Endothelial cell of umbilical vein (primary cell): ENCODE data around the gene TMEM145. TPM values are rescaled to one million over a fixed set of nuclear protein-coding genes. Genes with fewer than 3 reads are reported as not detected.

Experiments used
- BruUV-seq: library from RNA; stranded (reverse); fragments of 400-500 nt; replicated peaks from 2 replicates; lab custom pipeline; 2021; lab: Mats Ljungman, UMichigan
- CTCF ChIA-PET: fragments of 300-600, 350-600 bp; sonication (Branson Sonifier 250); formaldehyde crosslinking; loops from one replicate; lab custom pipeline; 2021; ENCODE audit warnings: antibody characterized with exemption, inconsistent platforms; lab: Charles Lee
- POLR2A ChIA-PET: fragments of 300-600, 350-600 bp; sonication (Branson Sonifier 250); formaldehyde crosslinking; loops from one replicate; lab custom pipeline; 2021; ENCODE audit warnings: antibody characterized with exemption, inconsistent platforms; lab: Charles Lee
- DNase-seq: peaks from one replicate; pipeline ENCODE4 v3.0.0-alpha.2; 2011; ENCODE audit warnings: low read depth, low spot score
- FAIRE-seq: peaks from 2 replicates; lab custom pipeline; 2011; peaks lifted over from hg19 to GRCh38; lab: Jason Lieb, UNC
- H2AFZ ChIP-seq: 2 replicates; pipeline ENCODE4 v1.6.0; 2012; ENCODE audit warnings: low read depth, low read length, control low read depth, inconsistent platforms
- H3K27ac ChIP-seq: 2 replicates; pipeline ENCODE4 v1.5.1; 2011; ENCODE audit warnings: low read depth, mild to moderate bottlenecking, control low read depth, low read length, moderate library complexity; ENCODE audit not compliant: insufficient read depth
- H3K27me3 ChIP-seq, 2 experiments: 2 replicates each; pipeline versions ENCODE4 v1.6.0 to v1.6.1; 2011; ENCODE audit warnings: low read length in 2 of 2, mixed read lengths in 1 of 2; ENCODE audit not compliant: control insufficient read depth in 2 of 2, insufficient read depth in 2 of 2
- H3K36me3 ChIP-seq, 2 experiments: 2 replicates in 1 of 2; 3 replicates in 1 of 2; pipeline ENCODE4 v1.5.1; 2011; ENCODE audit warnings: low read length in 2 of 2, mild to moderate bottlenecking in 1 of 2, moderate library complexity in 1 of 2; ENCODE audit not compliant: control insufficient read depth in 2 of 2, insufficient read depth in 2 of 2; ENCODE audit errors: extremely low read depth in 1 of 2
- H3K4me1 ChIP-seq: 3 replicates; pipeline ENCODE4 v1.5.1; 2011; ENCODE audit warnings: mild to moderate bottlenecking, low read length; ENCODE audit not compliant: control insufficient read depth, insufficient read depth; ENCODE audit errors: extremely low read depth
- H3K4me2 ChIP-seq: 2 replicates; pipeline ENCODE4 v1.6.1; 2011; ENCODE audit warnings: low read length, control low read depth, mixed read lengths; ENCODE audit not compliant: insufficient read depth
- H3K4me3 ChIP-seq, 3 experiments: fragments of 200-600 bp in 1 of 3; sonication (generic), shearing (Covaris generic) in 1 of 3; replicated peaks in 1 of 3; 2 replicates each; pipeline ENCODE4 v1.5.1; 2011 to 2016; ENCODE audit warnings: control low read depth in 3 of 3, low read length in 3 of 3, mild to moderate bottlenecking in 2 of 3, inconsistent platforms in 1 of 3, low read depth in 1 of 3, moderate library complexity in 1 of 3; ENCODE audit not compliant: insufficient read depth in 1 of 3
- H3K79me2 ChIP-seq: 2 replicates; pipeline ENCODE4 v1.6.0; 2012; ENCODE audit warnings: low read length, inconsistent platforms; ENCODE audit not compliant: control insufficient read depth, insufficient read depth
- H3K9ac ChIP-seq: replicated peaks from 2 replicates; pipeline ENCODE3; 2011; ENCODE audit warnings: low read length, control low read depth; ENCODE audit not compliant: insufficient read depth; ENCODE audit errors: extremely low read depth
- H3K9me1 ChIP-seq: replicated peaks from 3 replicates; pipeline ENCODE4 v1.6.0; 2011; ENCODE audit warnings: mild to moderate bottlenecking, low read length; ENCODE audit not compliant: control insufficient read depth, insufficient read depth; ENCODE audit errors: extremely low read depth
- H3K9me3 ChIP-seq: replicated peaks from 2 replicates; pipeline ENCODE4 v1.5.1; 2012; ENCODE audit warnings: low read length, inconsistent platforms; ENCODE audit not compliant: control insufficient read depth, insufficient read depth
- H4K20me1 ChIP-seq: replicated peaks from 2 replicates; pipeline ENCODE3; 2011; ENCODE audit warnings: mild to moderate bottlenecking, low read length; ENCODE audit not compliant: control insufficient read depth, insufficient read depth; ENCODE audit errors: extremely low read depth
- EZH2 ChIP-seq: IDR thresholded peaks from 2 replicates; pipeline ENCODE4 v1.6.1; 2012; ENCODE audit warnings: borderline replicate concordance, low read depth, mild to moderate bottlenecking, moderate library complexity, low read length, inconsistent platforms; ENCODE audit not compliant: severe bottlenecking
- GATA2 ChIP-seq: IDR thresholded peaks from 2 replicates; pipeline ENCODE4 v1.7.0; 2011; ENCODE audit warnings: low read depth, mild to moderate bottlenecking, moderate library complexity, mixed read lengths, low read length; ENCODE audit not compliant: insufficient read length, insufficient read depth
- MYC ChIP-seq: IDR thresholded peaks from one replicate; pipeline ENCODE4 v1.6.1; 2011; ENCODE audit warnings: mild to moderate bottlenecking, low read depth, low read length
- POLR2A ChIP-seq: IDR thresholded peaks from 2 replicates; pipeline ENCODE4 v1.6.1; 2012; ENCODE audit warnings: low read depth, mild to moderate bottlenecking, control low read depth, low read length
- dilution Hi-C: fragments of 300-500 bp; cut with MboI; formaldehyde crosslinking; loops from one replicate; pipeline ENCODE4 v1.15.0; 2019; ENCODE audit warnings: low sequenced_read_pairs; ENCODE audit not compliant: extremely low pct_ligation_motif_present
- intact Hi-C: fragments of 100-400 bp; cut with micrococcal nuclease; formaldehyde crosslinking; loops from one replicate; pipeline ENCODE4 v1.10.0; 2022
- polyA plus RNA-seq, 4 experiments: library from polyadenylated mRNA; depleted of rRNA in 3 of 4; stranded (reverse) in 3 of 4; unstranded in 1 of 4; fragments of >200 nt; gene quantifications; 2 replicates each; pipeline versions ENCODE4 v1.2.1 to v1.2.3, GENCODE V29; 2011 to 2012; ENCODE audit warnings: missing spikeins in 1 of 4
- total RNA-seq: library from RNA; stranded (reverse); gene quantifications from 2 replicates; pipeline ENCODE4 v1.2.3, GENCODE V29; 2021
- TF ChIP-seq, protein P1 (sequence below), 2 donors: IDR thresholded peaks; 1 replicate in 1 of 2; 2 replicates in 1 of 2; pipeline ENCODE4 v1.5.1; 2011; ENCODE audit warnings: low read length in 2 of 2, mild to moderate bottlenecking in 2 of 2, moderate library complexity in 2 of 2, control low read depth in 1 of 2, inconsistent platforms in 1 of 2, low read depth in 1 of 2; ENCODE audit not compliant: insufficient read depth in 1 of 2; ENCODE audit errors: extremely low read depth in 1 of 2
- TF ChIP-seq, protein P2 (sequence below): IDR thresholded peaks from 2 replicates; pipeline ENCODE4 v1.6.1; 2011; ENCODE audit not compliant: insufficient read depth, insufficient read length

The TMEM145 gene
- total and polyA plus RNA-seq, 2 donors (not counting 3 experiments of a cell fraction or from before 2014, with no cell fraction given): not detected

DNA sequence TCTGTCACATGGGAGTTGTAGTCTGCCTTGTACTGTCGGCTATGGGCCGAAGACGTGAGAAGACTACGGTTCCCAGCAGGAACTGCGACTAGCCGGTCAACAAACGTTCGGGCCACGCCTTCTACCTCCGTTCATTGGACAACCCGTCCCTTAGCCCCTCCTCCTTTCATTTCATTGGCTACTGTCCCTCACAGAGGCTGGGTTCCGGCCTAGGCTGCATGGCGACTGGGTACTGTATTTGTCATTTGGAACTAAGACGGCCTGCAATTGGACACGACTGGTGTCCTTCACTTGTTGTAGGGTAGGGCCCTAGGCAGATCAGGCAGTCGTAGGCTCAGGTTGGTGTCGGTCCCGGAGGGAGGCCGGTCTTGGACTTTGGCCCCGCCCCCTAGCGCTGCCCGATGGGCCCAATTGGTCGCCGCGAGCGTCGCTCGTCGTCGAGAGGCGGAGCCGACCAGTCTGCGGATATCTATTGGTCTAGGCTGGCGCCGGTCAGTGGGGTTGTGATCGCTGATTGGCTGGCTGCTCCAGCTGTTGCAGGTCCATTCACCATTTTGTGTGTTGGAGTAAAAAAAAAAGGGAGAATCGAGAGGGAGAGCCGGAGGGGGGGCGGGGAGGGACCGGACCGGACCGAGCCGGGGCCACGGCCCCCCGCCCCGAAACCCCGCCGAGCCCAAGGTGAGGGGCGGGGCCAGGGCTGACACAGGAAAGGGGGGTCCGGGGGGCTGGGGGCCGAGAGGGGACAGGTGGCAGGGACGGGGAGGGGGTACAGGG, 44.2 kb upstream of the TMEM145 start, which contains the start of gene CIC:
Gene CIC, plus strand, starts transcription at position 549 of the 774 bp plus-strand sequence. CDS start 2,532 bp downstream, outside the sequence.
- Histone ChIP-seq H2AFZ (peak within 1 kb of the TSS; percentile 97), H3K4me2 (peak within 1 kb of the TSS; percentile 96), H3K79me2 (peaks cover 26% of the 10 kb centered on the region), H3K4me3 (peak within 1 kb of the TSS; percentile 49 to 65 (median 64)), H3K27ac (peak within 1 kb of the TSS; percentile 91), H3K9ac (peak within 1 kb of the TSS; percentile 87), H3K4me1 (peaks cover 22% of the 10 kb centered on the region), H3K9me3 (no peaks in the 10 kb centered on the region), H3K9me1 (no peaks in the 10 kb centered on the region), H3K36me3 (peaks cover 4 to 19% of the 10 kb centered on the region in 2 experiments), H3K27me3 (no peaks in the 10 kb centered on the region), H4K20me1 (no peaks in the 10 kb centered on the region)
- TF ChIP-seq MYC: no peak
- TF ChIP-seq EZH2: no peak
- no peak for TF ChIP-seq GATA2
- TF ChIP-seq POLR2A: no peak
- TF ChIP-seq, protein P1, sequence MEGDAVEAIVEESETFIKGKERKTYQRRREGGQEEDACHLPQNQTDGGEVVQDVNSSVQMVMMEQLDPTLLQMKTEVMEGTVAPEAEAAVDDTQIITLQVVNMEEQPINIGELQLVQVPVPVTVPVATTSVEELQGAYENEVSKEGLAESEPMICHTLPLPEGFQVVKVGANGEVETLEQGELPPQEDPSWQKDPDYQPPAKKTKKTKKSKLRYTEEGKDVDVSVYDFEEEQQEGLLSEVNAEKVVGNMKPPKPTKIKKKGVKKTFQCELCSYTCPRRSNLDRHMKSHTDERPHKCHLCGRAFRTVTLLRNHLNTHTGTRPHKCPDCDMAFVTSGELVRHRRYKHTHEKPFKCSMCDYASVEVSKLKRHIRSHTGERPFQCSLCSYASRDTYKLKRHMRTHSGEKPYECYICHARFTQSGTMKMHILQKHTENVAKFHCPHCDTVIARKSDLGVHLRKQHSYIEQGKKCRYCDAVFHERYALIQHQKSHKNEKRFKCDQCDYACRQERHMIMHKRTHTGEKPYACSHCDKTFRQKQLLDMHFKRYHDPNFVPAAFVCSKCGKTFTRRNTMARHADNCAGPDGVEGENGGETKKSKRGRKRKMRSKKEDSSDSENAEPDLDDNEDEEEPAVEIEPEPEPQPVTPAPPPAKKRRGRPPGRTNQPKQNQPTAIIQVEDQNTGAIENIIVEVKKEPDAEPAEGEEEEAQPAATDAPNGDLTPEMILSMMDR (IDR thresholded peaks at IDR 0.05; ENCODE audit: extremely low read depth in 1 of 2, insufficient read depth in 1 of 2, low read depth in 1 of 2, low read length in 2 of 2): no peak
- TF ChIP-seq, protein P2, sequence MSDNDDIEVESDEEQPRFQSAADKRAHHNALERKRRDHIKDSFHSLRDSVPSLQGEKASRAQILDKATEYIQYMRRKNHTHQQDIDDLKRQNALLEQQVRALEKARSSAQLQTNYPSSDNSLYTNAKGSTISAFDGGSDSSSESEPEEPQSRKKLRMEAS: no peak
- peak; percentile 100 for FAIRE-seq
- TSS peak; percentile 79 for BruUV-seq
- ChIA-PET POLR2A (interaction anchor here (1.5 kb wide), 1 partner anchor 11 kb away, joined by 3 read pairs; no protein-coding TSS in a partner anchor), CTCF (interaction anchor here (1.0 to 3.6 kb wide), 3 partner anchors 11 to 22 kb away, joined by 4 to 23 read pairs (median 5); no protein-coding TSS in a partner anchor)
- peak; percentile 100 for DNase-seq
- intact Hi-C loops (loop anchor here (1.0 kb wide), 4 partner anchors 11 to 33 kb away; partner anchors contain the start of genes ERF, GSK3A, PAFAH1B3 and PRR19), dilution Hi-C loops (no loop called here)
